MV-4-11 (cell line): ENCODE measurements around the gene DTNB.
A peak's percentile ranks its signal among the peaks of the same experiment; 100 is the strongest.
"Not testable (repeated sequence)": the region's sequence is repeated elsewhere in the genome, so short reads cannot be mapped to it uniquely, and the experiment has no call there.

Experiments
- DNase-seq: peaks from one replicate; lab custom pipeline; 2025; lab: John Stamatoyannopoulos, UW

Gene DTNB

DNA sequence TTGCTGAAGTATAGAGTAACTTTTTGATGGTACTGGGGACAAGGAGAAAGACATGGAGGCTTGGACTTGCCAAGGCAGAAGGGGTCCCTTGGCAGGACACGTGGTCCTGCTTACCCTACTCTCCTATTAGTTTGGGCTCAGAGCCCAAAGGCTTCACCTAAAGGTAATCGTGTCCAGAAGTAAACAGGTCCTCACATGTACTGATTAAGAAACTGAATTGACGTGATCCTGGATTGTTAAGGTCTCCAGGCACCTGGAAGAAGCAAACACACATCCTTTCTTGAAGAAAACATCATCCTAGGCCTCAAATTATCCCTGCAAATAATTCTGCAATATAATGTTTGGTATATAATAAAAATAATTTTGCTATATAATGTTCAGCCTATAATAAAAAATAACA is 50.0 kb downstream of the DTNB start:
- no peak for DNase-seq

DNA sequence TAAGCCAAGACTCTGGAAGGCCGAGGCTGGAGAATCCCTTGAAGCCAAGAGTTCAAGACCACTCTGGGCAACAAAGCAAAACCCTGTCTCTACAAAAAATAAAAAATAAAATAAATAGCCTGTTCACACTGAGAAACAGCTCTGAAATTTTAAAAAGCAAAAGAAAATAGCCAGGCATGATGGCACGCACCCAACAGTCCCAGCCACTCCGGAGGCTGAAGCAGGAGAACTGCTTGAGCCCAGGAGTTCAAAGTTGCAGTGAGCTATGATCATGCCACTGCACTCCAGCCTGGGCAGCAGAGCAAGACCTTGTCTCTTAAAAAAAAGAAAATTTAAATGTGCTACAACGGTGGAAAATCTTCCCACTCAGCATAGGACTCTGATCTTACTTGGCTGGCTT is 52.7 kb downstream of the DTNB start:
- no peak for DNase-seq

DNA sequence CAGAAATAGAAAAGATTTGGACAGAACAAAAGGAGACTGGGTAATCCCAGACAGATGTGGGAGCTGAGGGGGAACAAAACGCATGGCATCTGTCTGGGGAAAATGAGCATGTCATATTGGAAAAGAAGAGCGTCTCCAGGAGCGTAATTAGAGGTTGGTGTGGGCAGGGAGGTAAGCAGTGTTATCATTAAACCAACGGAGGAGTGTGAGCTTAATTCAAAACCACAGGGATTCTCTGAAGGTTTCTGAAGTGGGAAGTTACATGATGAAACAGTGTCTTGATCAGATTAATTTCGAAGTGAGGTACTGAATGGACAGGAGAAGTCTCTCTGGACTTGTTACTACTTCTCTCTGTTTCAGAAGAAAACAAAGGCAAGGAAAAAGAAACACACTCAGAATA is 53.3 kb downstream of the DTNB start:
- DNase-seq = no peak

DNA sequence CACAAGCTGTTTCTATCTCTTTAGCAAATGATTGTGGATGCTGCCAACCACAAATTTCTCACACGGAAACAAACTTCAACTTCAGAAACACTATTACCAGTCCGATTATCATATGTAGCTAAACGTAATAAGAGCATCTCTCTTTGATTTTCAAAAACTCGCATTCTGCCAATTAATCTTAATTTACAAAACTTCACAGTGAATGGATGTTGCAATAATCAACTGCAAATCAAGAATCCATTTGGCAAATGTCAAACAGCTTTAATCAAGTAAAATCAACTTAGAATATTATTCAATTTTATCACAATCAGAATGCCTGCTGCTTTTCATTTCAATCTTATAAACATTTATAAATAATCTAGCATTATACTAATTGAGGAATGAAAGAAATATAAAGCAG is 54.2 kb downstream of the DTNB start:
- DNase-seq = no peak

DNA sequence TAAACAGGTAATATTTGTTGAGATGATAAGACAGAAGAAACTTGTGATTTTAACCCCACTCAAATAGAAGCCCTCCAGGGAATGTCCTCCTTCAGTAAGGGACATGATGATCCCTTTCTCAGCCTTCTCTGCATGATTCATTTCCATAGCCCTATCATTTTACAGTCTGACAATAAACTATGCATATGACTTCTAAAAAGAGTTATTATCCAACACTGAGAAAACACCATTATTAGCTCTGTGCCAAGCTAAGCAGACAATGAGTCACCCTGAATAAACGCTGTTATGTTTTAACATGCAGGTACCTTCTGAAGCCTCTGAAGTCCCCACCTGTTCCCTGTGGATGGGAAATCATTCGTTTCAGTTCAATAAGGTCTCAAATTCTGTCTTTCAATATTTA is 54.7 kb downstream of the DTNB start:
- DNase-seq = no peak

DNA sequence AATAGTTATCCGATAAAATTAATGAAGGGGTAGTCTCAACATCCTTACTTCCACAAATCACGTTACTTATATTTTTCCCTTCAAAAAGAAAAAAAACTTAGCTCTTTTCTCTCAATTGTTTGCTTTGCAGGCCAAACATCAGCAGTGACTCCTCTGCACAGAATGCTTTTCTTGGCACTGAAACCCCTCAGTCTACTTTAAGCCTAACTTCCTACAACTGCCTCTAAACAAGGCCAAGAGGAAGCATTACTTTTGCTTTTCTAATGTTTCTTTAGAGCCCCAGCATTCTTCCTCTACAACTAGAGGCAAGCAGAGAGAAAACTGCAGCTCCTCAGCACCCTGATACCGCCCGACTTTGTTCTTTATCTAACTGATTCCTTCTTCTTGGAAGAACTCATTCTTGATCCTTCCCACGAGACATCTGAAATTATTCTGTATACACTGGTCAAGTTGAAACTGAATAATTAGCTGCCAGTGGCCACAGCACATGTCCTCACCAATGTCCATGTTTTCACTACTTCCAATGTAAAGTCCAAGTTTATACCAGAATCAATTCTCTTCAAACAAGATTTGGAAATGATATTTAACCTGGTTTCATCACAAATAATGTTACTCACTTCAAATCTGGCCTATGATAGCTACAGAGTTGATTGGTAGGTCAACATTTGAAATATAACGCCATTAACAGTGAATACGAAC is 55.3 kb downstream of the DTNB start:
- peak; percentile 11 for DNase-seq

DNA sequence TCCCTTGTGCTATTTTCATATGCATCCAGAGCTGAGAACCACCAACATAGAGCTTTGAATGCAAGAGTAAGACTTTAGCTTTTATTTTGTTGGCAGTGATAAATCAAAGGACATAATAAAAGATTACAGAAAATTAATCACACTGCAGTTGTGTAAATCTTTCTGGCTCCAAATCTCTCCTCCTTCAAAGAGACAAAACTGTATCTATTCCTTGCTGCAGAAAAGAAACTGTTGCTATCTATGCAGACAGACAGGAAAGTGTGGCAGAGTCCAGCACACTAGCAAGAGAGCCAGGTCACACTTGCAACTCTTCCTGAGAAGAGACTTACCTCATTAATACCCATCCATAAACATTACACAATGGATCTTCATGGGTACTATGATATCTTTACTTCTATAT is 57.5 kb downstream of the DTNB start:
- no peak for DNase-seq

DNA sequence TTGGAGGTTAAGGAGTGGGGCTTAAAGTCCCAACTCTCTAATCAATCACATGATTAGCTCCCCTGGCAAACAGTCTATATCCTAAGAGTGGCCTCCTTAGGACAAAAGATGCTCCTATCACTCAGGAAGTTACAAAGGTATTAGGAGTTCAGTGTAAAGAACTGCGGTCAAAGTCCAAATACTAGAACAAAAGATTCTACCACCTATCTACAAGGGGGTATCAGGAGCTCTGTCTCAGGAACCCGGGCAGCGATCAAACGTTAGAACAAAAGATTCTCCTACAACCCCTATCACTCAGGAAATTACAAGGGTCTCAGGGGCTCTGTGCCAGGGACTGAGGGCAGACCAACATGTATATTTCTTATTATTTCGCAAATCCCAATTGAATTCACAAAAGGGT is 58.0 kb downstream of the DTNB start:
- no peak for DNase-seq

DNA sequence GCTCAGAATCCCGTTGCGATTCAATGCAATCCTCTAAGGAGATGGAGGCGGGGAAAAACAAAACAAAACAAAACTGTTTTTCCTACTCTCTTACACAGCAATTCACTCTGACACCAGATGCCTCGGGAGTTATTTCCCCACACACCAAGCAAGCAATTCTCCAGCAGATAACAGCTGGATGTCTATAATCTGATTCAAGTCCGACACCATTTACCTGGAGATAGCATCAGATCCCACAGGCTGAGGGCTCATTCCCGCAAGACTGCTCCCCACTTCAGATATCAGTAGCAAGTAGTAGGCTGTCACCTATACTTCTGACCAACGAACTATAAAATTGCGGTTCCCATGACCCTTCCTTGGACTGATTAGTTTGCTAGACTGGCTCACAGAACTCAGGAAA is 58.7 kb downstream of the DTNB start:
- DNase-seq = no peak

DNA sequence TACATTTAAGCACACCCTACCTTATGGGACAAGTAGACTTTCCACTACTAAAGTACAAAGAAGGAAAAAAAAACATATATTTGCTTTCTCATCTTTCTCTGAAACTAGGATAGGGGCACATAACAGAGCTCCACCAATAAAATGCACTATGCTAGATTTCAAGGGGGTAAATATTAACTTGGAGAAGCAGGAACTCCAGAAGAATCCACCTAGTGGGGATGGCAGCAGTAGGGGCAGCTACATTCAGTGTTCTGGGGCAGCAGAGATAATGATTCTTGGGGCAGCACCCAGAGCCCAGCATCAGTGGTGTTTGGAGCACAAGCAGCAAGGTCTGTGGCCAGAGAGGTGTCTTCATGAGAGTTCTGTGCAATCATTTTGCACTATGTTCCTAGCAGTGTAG is 64.7 kb downstream of the DTNB start:
- DNase-seq = no peak

DNA sequence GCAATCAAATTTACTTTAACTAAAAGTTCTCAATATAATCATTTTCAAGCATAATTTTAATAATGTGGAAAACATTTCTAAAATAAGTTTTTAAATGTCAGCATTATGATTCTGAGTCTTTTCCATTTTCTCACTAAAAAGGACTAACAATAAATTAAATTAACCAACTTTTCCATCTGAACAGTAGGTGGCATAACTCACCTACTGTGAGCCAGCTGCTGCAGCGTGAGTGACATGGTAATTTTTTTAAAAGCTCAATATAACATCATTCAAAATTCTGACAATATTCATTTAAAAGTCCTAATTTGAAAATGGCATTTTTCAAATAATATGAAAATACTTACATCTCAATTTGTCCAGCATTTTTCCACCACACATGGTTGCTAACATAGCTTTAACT is 66.5 kb downstream of the DTNB start:
- no peak for DNase-seq

DNA sequence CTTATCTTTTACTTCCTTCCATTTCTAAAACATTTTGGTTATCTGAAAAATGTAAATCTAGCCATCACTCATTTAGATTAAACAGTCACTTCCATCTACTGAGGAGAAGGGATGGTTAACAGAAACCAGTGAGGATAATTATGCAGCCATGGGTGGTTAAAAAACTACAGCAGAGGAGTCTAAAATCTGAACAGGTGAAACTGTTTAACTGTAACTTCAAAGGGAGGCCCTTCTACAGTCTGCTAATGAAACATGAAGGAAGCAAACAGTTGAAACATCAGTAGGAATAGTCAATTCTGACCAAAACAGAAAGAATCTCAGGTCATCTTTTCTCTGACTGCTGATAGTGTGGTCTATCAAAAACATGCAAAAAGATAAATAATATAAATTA is 71.0 kb downstream of the DTNB start:
- DNase-seq = no peak

DNA sequence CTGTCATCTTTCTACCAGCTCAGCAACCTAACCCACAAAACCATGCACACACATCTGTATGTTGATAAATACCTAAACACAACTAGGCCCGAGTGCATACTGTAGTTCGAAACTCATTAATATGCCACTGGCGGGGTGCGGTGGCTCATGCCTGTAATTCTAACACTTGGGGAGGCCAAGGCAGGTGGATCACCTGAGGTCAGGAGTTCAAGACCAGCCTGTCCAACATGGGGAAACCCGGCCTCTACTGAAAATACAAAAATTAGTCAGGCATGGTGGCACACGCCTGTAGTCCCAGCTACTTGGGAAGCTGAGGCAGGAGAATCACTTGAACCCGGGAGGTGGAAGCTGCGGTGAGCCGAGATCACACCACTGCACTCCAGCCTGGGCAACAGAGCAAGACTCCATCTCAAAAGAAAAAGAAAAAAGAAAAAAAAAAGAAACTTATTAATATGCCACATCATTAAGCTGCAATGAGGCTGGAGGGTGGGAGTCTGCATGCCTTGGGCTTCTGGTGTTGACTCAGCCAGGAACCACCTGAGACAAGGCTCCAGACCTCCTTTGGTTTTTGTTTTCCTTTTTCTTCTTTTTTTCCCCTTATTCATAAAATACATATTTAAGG is 71.6 kb downstream of the DTNB start:
- DNase-seq = not testable (repeated sequence)

DNA sequence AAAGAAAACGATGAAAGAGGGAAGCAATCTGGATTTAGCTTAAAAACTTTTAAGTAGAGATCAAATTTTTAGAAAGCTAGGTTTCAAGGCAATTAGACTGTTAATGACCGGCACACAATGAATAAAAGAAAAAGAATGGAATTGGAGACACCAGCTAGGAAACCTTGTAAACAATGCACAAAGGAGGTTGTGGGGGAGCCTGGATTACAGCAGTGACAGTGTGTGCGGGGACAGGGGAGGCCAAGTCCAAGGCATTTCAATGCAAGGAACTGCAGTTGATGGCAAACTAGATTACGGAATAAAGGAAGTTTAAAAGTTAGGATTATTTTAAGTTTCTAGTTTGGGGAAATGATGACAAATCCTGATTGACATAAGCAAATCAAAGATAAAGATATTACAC is 74.5 kb downstream of the DTNB start:
- DNase-seq = no peak

DNA sequence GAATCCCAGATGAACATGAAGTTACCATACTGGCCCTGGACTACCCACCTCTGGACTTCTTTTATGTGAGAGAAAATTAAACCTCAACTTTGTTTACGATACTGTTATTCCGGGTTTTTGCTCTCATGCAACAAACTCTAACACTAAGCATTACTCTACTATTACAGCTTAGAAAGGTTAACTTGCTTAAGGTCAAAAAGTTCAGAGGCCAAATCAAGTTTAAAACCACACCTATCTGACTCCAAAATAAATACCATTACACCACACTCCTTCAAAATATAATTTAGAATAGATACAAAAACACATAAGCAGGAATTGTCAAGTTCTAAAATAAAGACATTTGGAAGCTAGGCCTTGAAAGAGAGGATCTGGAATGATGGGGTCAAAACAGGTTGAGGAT is 75.0 kb downstream of the DTNB start:
- no peak for DNase-seq

DNA sequence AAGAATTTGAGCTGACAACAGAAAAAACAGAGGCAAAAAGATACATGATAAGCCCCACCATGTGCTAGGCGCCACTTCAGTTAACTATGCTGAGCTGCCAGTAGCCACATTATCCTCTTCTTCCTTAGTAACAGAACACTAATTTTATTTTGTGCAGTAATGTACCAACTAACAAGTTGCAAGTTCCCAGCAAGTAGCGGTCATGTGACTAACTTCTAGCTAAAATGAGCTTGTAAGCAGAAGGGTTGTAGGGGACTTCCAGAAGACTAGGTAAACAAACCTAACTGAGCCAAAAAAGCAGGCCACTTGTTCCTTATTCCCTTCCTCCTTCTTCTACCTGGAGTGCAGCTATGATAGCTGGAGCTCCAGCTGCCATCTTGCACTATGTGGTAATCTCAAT is 75.5 kb downstream of the DTNB start:
- DNase-seq = no peak

DNA sequence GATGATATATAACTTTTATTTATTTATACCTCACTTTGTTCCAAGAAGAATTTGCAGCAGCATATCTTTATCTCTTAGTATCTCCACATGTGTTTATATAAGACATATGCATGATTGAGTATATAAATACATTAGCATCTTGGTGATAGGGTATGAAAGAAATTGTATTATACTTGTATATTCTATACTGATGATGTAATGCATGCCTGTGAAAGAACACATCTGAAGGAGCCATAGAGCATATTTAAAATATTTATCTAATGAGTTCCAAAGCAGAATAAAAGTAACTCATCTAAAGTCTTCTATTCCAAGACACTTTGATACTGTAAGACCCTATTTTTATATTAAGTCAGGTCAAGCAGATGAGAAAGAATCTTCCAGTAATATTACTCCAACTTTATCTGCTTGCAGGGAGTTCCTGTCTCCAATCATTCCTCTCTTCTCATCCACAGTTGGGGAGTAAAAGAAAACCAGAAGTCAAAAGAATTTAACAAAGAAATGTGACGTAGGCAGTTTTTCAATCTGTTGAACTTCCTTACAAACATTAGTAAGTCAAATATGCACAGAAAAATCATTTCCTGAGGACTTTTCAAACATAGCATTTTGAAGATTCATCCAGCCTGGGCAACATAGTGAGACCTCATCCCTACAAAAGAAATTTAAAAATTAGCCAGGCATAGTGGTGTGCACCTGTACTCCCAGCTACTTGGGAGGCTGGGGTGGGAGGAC is 76.7 kb downstream of the DTNB start:
- DNase-seq = no peak

DNA sequence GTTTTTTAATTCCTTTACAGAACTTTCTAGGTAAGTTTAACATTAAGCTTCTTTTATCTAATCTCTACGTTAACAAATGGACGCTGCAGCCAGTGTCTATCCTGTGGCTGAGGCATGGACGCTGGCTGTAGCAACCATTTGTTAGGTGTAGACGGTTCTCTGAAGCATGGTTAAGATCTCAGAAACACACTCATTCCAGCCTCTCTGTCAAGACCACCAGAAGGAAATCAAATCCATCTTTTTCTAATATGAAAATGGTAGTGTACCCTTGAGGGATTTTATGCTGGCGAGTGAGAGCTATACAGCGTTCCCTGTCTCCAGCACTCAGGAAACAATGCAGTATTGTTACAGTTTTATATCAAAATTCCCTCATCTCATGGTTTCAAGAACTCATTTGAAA is 78.0 kb downstream of the DTNB start:
- DNase-seq = no peak

DNA sequence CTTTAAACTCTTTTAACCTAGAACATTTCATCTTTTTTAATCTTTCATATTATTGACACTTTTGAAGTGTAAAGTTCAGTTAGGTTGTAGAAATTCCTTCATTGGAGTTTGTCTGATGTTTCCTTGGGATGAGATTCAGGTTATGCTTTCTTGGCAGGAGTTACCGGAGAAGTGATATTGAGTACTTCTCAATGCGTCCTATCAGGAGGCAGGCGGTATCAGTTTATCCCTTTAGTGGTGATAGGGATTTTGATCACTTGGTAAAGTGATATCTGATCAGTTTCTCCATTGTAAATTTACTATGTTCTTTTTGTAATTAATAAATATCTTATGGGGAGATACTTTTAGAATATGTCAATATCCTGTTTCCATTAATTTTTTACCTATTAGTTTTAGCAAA is 78.4 kb downstream of the DTNB start:
- no peak for DNase-seq

DNA sequence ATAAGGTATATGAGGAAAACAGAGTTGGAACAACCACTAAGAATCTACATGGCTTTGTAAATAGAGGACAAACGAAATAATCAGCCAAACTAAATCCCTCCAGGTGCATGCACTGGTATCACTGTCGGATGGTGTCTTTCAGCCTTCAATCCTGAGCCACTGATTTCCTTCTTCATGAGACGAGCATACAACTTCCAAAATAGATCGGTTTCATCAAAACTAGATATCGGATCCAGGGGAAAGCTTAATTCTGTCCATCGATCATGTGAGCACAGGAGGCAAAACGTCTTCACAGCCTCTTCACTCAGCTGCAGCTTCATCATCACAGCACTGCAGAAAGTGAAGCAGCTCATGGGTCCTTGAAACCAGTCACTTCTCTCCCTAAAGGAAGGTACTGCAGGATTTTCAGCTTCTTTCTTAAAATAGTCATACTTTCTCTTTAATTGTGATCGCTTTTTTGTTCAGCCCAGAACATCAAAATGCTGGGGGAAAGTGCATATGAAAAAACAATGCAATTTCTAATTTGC is 80.5 kb downstream of the DTNB start:
- DNase-seq = no peak

DNA sequence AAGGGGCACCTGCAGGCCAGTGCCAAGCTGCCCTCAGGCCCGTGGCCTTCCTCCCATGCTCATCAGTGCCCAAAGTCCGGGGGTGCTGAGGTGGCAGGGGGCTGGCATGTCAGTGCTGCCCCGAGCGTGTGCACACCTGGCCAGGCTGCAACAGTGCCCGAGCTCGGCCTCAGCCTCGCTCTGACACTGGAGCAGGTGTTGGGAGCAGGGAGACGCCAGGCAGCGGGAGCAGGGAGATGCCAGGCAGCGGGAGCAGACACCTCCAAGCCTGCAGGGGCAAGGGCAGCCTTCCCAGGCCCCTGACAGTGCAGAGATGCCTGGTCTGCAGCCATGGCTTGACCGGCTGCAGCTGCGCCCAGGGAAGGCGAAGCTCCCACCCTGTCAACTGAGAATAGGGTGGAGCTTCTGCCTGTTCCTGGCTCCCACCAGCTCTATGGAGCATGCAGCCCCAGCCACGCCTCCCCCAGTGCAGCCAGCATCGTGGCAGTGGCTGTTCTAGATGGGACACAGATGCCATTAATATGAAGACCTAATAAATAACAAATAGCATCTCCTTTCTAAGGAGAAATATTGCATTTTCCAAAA is 82.4 kb downstream of the DTNB start:
- DNase-seq = no peak

DNA sequence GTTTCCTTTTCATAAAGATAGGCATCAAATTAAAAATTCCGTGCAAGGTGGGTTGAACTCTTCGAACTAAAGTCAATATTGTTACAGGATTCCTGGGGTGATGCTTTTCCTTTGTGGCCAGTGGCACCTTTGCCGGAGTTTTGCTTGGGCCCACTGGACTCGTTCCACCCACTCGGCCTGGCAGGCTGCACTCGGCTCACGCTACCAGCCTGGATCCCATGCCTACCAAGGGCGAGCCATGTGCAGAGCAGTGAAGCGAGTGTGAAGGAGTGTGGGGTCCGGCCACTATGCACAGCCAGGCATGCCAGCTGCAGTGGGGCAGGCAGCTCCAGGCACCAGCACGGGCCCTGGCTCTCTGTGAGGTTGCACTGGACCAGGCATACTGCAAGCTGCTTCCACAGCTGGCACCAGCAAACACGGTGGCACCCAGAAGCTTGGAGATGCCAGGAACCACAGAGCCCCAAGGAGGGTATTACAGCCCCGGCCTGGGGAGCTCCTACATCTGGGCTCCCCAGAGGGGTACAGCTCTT is 83.6 kb downstream of the DTNB start:
- DNase-seq = no peak

DNA sequence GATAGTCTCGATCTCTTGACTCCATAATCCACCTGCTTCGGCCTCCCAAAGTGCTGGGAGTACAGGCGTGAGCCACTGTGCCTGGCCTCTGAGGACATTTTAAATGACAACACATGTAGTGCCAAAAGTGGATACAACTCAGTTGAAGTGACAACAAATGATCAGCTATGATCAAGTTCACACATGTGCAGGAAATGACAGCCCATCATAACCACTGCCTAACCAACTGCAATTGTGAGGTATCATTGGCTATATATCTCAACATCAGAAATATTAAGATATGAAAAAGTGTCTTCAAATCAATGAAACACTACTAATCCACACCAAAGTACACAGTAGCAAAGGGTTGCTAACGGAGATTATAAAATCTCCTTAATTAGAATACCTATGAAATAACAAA is 84.8 kb downstream of the DTNB start:
- no peak for DNase-seq
